Measurements from ENCODE around the gene MAN2A2. TPM values are rescaled to one million over a fixed set of nuclear protein-coding genes. Genes with fewer than 3 reads are reported as not detected.

Gene MAN2A2
- total and polyA plus RNA-seq, 2 donors (not counting 3 experiments of a cell fraction or from before 2014, with no cell fraction given): 60.9 to 77.7 TPM

DNA sequence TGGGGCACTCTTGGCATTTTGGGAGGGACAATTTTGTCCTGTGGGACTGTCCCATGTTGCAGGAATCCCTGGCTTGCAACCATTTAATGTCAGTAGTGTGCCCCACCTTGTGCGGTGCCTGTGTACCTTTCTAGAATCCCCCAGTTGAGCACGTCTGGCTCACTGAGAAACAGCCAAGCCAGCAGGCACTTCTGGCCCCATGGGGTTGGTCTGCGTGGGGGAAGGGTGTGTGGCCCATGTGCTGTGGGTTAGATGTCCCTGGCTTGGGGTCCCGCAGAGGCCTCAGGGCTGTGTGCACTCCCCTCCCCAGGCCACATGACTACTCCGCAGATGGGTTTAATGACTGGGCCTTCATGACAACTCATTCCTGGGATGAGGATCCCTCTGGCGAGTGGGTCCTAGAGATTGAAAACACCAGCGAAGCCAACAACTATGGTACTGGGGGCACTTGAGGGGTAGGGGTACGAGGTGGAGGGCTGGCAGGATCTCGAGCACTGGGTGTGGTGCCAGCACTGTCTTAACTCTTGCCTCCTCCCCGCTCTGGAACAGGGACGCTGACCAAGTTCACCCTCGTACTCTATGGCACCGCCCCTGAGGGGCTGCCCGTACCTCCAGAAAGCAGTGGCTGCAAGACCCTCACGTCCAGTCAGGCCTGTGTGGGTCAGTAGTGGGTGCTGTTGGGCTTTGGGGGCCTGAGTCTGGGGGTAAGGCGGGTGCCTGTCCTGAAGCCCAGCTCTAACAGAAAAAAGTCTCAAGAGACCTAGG, 22.5 kb upstream of the MAN2A2 start:
- H3K4me3 ChIP-seq (replicated peaks in 1 of 3; ENCODE audit: insufficient read depth in 1 of 3, low read depth in 1 of 3, low read length in 3 of 3): no peak overlapping the region
- H4K20me1 ChIP-seq (replicated peaks; ENCODE audit: control insufficient read depth, extremely low read depth, insufficient read depth, low read length): no peaks in the 10 kb centered on the region
- FAIRE-seq: no peak
- H3K4me1 ChIP-seq (ENCODE audit: control insufficient read depth, extremely low read depth, insufficient read depth, low read length): peaks cover 16% of the 10 kb centered on the region
- intact Hi-C loops (cut with micrococcal nuclease) (loop anchor here (10.0 kb wide), 1 partner anchor 346 kb away; no protein-coding TSS in a partner anchor), dilution Hi-C loops (cut with MboI; ENCODE audit: extremely low pct_ligation_motif_present, low sequenced_read_pairs) (no loop called here)
- peaks cover 10% of the 10 kb centered on the region for H3K79me2 ChIP-seq (ENCODE audit: control insufficient read depth, insufficient read depth, low read length)
- H3K4me2 ChIP-seq (ENCODE audit: insufficient read depth, low read length): no peak overlapping the region
- no peaks in the 10 kb centered on the region for H3K9me3 ChIP-seq (replicated peaks; ENCODE audit: control insufficient read depth, insufficient read depth, low read length)
- no peak overlapping the region for H3K27ac ChIP-seq (ENCODE audit: insufficient read depth, low read depth, low read length)
- no peaks in the 10 kb centered on the region for H3K27me3 ChIP-seq (ENCODE audit: control insufficient read depth in 2 of 2, insufficient read depth in 2 of 2, low read length in 2 of 2)
- H3K36me3 ChIP-seq (ENCODE audit: control insufficient read depth in 2 of 2, extremely low read depth in 1 of 2, insufficient read depth in 2 of 2, low read length in 2 of 2): peaks cover 15 to 51% of the 10 kb centered on the region in 2 experiments
- TF ChIP-seq JUN (IDR thresholded peaks at IDR 0.05; ENCODE audit: borderline replicate concordance, insufficient read depth, insufficient read length, low read depth) (no peak), GATA2 (IDR thresholded peaks at IDR 0.05; ENCODE audit: insufficient read depth, insufficient read length, low read depth, low read length) (no peak), POLR2AphosphoS5 (IDR thresholded peaks at IDR 0.05; ENCODE audit: insufficient read depth, low read depth, low read length) (no peak), POLR2A (IDR thresholded peaks at IDR 0.05; ENCODE audit: low read depth, low read length) (no peak), MYC (IDR thresholded peaks at IDR 0.05; ENCODE audit: low read depth, low read length) (no peak), EZH2 (IDR thresholded peaks at IDR 0.05; ENCODE audit: borderline replicate concordance, low read depth, low read length, severe bottlenecking) (no peak), FOS (IDR thresholded peaks at IDR 0.05; ENCODE audit: borderline replicate concordance, insufficient read depth, low read length) (no peak)
- TF ChIP-seq, protein P1, sequence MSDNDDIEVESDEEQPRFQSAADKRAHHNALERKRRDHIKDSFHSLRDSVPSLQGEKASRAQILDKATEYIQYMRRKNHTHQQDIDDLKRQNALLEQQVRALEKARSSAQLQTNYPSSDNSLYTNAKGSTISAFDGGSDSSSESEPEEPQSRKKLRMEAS (IDR thresholded peaks at IDR 0.05; ENCODE audit: insufficient read depth, insufficient read length): no peak
- TF ChIP-seq, protein P2, sequence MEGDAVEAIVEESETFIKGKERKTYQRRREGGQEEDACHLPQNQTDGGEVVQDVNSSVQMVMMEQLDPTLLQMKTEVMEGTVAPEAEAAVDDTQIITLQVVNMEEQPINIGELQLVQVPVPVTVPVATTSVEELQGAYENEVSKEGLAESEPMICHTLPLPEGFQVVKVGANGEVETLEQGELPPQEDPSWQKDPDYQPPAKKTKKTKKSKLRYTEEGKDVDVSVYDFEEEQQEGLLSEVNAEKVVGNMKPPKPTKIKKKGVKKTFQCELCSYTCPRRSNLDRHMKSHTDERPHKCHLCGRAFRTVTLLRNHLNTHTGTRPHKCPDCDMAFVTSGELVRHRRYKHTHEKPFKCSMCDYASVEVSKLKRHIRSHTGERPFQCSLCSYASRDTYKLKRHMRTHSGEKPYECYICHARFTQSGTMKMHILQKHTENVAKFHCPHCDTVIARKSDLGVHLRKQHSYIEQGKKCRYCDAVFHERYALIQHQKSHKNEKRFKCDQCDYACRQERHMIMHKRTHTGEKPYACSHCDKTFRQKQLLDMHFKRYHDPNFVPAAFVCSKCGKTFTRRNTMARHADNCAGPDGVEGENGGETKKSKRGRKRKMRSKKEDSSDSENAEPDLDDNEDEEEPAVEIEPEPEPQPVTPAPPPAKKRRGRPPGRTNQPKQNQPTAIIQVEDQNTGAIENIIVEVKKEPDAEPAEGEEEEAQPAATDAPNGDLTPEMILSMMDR (IDR thresholded peaks at IDR 0.05; ENCODE audit: extremely low read depth in 1 of 2, insufficient read depth in 1 of 2, low read depth in 1 of 2, low read length in 2 of 2): no peak
- ChIA-PET CTCF (no interaction called here), POLR2A (no interaction called here)
- H3K9me1 ChIP-seq (replicated peaks; ENCODE audit: control insufficient read depth, extremely low read depth, insufficient read depth, low read length): no peaks in the 10 kb centered on the region
- no peak overlapping the region for H3K9ac ChIP-seq (replicated peaks; ENCODE audit: extremely low read depth, insufficient read depth, low read length)
- no peak for DNase-seq (ENCODE audit: low read depth, low spot score)
- BruUV-seq (replicated peaks): no TSS peak
- H2AFZ ChIP-seq (ENCODE audit: low read depth, low read length): no peak overlapping the region
